Neutrophil (primary cell): ENCODE data around the gene RAMP2.

ENCODE experiments used
- H3K27ac ChIP-seq: fragments of 200-600 bp; sonication (generic); 2 replicates; pipeline ENCODE4 v1.5.1; 2016; ENCODE audit warnings: mild to moderate bottlenecking, moderate library complexity
- H3K27me3 ChIP-seq: fragments of 200-600 bp; sonication (generic); 2 replicates; pipeline ENCODE4 v1.6.0; 2016; ENCODE audit warnings: mild to moderate bottlenecking
- H3K36me3 ChIP-seq: fragments of 200-600 bp; sonication (generic); 2 replicates; pipeline ENCODE4 v1.5.1; 2017
- H3K4me1 ChIP-seq, 2 experiments: fragments of 200-600 bp in 1 of 2; sonication (generic) in 1 of 2; 1 replicate in 1 of 2; 2 replicates in 1 of 2; pipeline versions ENCODE4 v1.5.1 to v1.6.1; 2013 to 2016; ENCODE audit warnings: low read depth in 1 of 2, low read length in 1 of 2, mild to moderate bottlenecking in 1 of 2, moderate library complexity in 1 of 2; ENCODE audit not compliant: control insufficient read depth in 1 of 2, insufficient read depth in 1 of 2
- H3K4me3 ChIP-seq, 2 experiments: fragments of 200-600 bp in 1 of 2; sonication (generic) in 1 of 2; 1 replicate in 1 of 2; 2 replicates in 1 of 2; pipeline ENCODE4 v1.5.1; 2013 to 2016; ENCODE audit warnings: low read depth in 1 of 2, low read length in 1 of 2, mild to moderate bottlenecking in 1 of 2, moderate library complexity in 1 of 2
- H3K9me3 ChIP-seq: fragments of 200-600 bp; sonication (generic); 2 replicates; pipeline ENCODE4 v1.5.1; 2016
- TF ChIP-seq, protein P1 (sequence below): fragments of 200-600 bp; sonication (generic); IDR thresholded peaks from 2 replicates; pipeline ENCODE4 v1.5.1; 2016; ENCODE audit warnings: antibody characterized with exemption

The RAMP2 gene

DNA sequence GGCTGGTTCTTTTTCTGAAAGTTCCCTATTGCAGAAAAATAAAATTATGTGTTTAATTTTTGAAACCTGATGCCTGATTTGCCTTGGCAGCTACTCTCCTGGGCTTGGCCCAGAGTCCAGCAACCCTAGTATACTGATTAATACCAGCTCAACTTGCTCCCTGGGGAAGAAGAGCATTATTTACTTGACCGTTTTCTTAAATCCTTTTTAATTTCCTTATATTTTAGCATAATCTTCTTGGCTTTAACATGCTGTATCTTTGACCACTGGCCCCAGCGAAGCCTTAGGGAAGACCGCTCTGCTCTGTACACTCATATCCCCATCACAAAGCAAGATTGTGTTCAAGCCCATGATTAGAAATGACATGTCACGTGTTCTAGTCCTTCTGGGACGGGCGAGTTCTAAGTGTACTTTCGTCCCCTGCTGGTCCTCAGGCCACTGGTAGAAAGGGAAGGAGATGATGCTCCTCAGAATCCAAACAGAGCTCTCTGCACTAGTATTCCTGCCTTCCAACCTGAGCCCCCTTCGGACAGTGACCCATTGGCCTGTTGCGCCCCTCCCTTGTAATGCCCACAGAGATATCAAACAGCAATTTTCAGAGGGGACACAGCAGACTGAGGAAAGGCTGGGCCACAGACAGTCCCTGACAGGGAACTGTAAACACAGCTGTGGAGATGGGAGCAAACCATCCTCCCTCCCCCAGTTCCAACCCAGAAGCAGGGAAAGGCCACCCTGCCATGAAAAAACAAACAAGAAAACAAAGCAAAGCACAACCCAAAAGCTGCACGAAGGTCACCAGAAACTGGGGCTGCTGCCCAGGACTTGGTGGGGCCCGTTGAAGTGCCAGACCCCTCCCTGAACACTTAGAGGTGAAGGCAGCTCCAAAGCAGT, 11.9 kb upstream of the RAMP2 start:
- no peak overlapping the region for H3K4me3 ChIP-seq
- no peaks in the 10 kb centered on the region for H3K9me3 ChIP-seq
- H3K27me3 ChIP-seq = peaks cover 87% of the 10 kb centered on the region
- no peak overlapping the region for H3K27ac ChIP-seq
- H3K4me1 ChIP-seq = peaks cover 6 to 8% of the 10 kb centered on the region in 2 experiments
- TF ChIP-seq, protein P1, sequence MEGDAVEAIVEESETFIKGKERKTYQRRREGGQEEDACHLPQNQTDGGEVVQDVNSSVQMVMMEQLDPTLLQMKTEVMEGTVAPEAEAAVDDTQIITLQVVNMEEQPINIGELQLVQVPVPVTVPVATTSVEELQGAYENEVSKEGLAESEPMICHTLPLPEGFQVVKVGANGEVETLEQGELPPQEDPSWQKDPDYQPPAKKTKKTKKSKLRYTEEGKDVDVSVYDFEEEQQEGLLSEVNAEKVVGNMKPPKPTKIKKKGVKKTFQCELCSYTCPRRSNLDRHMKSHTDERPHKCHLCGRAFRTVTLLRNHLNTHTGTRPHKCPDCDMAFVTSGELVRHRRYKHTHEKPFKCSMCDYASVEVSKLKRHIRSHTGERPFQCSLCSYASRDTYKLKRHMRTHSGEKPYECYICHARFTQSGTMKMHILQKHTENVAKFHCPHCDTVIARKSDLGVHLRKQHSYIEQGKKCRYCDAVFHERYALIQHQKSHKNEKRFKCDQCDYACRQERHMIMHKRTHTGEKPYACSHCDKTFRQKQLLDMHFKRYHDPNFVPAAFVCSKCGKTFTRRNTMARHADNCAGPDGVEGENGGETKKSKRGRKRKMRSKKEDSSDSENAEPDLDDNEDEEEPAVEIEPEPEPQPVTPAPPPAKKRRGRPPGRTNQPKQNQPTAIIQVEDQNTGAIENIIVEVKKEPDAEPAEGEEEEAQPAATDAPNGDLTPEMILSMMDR = no peak
- H3K36me3 ChIP-seq = no peaks in the 10 kb centered on the region

- H3K36me3 ChIP-seq = no peaks in the 10 kb centered on the region
- TF ChIP-seq, protein P1 = no peak
- H3K4me1 ChIP-seq = no peaks in the 10 kb centered on the region
- no peak overlapping the region for H3K4me3 ChIP-seq
- H3K9me3 ChIP-seq = no peaks in the 10 kb centered on the region
- no peak overlapping the region for H3K27ac ChIP-seq
- H3K27me3 ChIP-seq = peaks cover 99% of the 10 kb centered on the region
These were observed 10.2 kb upstream of the RAMP2 start for GRCh38 chr17:42750739-42751344.

- H3K9me3 ChIP-seq = no peaks in the 10 kb centered on the region
- H3K27ac ChIP-seq = no peak overlapping the region
- H3K36me3 ChIP-seq = no peaks in the 10 kb centered on the region
- no peaks in the 10 kb centered on the region for H3K4me1 ChIP-seq
- TF ChIP-seq, protein P1 = no peak
- no peak overlapping the region for H3K4me3 ChIP-seq
- peaks cover 99% of the 10 kb centered on the region for H3K27me3 ChIP-seq
These were observed 9.4 kb upstream of the RAMP2 start for GRCh38 chr17:42751628-42752027.

GRCh38 chr17:42754782-42755181, 6.2 kb upstream of the RAMP2 start:
- Histone ChIP-seq H3K4me3 (no peak overlapping the region), H3K27me3 (peaks cover 99% of the 10 kb centered on the region), H3K4me1 (no peaks in the 10 kb centered on the region), H3K9me3 (no peaks in the 10 kb centered on the region), H3K27ac (no peak overlapping the region), H3K36me3 (no peaks in the 10 kb centered on the region)
- TF ChIP-seq, protein P1 = no peak

GRCh38 chr17:42759982-42760651, 910 bp upstream of the RAMP2 start:
- H3K9me3 ChIP-seq = no peaks in the 10 kb centered on the region
- H3K27me3 ChIP-seq = peaks cover 89% of the 10 kb centered on the region
- no peaks in the 10 kb centered on the region for H3K36me3 ChIP-seq
- H3K4me1 ChIP-seq = peaks cover 0 to 10% of the 10 kb centered on the region in 2 experiments
- no peak overlapping the region for H3K27ac ChIP-seq
- H3K4me3 ChIP-seq = no peak overlapping the region
- TF ChIP-seq, protein P1 = no peak
